Smooth muscle cell (in vitro differentiated cells): ENCODE data around the gene CREBBP. TPM values are rescaled to one million over a fixed set of nuclear protein-coding genes. Genes with fewer than 3 reads are reported as not detected.

Source experiments
- DNase-seq: peaks from one replicate; lab custom pipeline; 2025; ENCODE audit not compliant: unreplicated experiment; lab: John Stamatoyannopoulos, UW
- H2AFZ ChIP-seq: fragments of 200-600 bp; sonication (generic); 2 replicates; pipeline ENCODE4 v1.6.0; 2016; ENCODE audit warnings: antibody characterized with exemption, low read depth, mild to moderate bottlenecking
- H3F3A ChIP-seq: fragments of 200-600 bp; sonication (generic); 2 replicates; pipeline ENCODE4 v1.6.0; 2017; ENCODE audit warnings: antibody characterized with exemption, low read depth
- H3K27ac ChIP-seq: fragments of 200-600 bp; sonication (generic); 2 replicates; pipeline ENCODE4 v1.5.1; 2016; ENCODE audit warnings: low read depth, mild to moderate bottlenecking
- H3K27me3 ChIP-seq: fragments of 200-600 bp; sonication (generic); 2 replicates; pipeline ENCODE4 v1.6.1; 2016; ENCODE audit warnings: low read depth, mild to moderate bottlenecking
- H3K36me3 ChIP-seq: fragments of 200-600 bp; sonication (generic); 2 replicates; pipeline ENCODE4 v1.5.1; 2016; ENCODE audit warnings: low read depth
- H3K4me1 ChIP-seq: fragments of 200-600 bp; sonication (generic); 2 replicates; pipeline ENCODE4 v1.5.1; 2016; ENCODE audit warnings: low read depth
- H3K4me2 ChIP-seq: fragments of 200-600 bp; sonication (generic); 2 replicates; pipeline ENCODE4 v1.6.0; 2016; ENCODE audit warnings: mild to moderate bottlenecking
- H3K4me3 ChIP-seq: fragments of 200-600 bp; sonication (generic); 2 replicates; pipeline ENCODE4 v1.5.1; 2016; ENCODE audit warnings: mild to moderate bottlenecking
- H3K79me2 ChIP-seq: fragments of 200-600 bp; sonication (generic); 2 replicates; pipeline ENCODE4 v1.6.0; 2016; ENCODE audit warnings: low read depth, mild to moderate bottlenecking
- H3K9ac ChIP-seq: fragments of 200-600 bp; sonication (generic); 2 replicates; pipeline ENCODE4 v1.6.0; 2016; ENCODE audit warnings: low read depth
- H3K9me3 ChIP-seq: fragments of 200-600 bp; sonication (generic); replicated peaks from 2 replicates; pipeline ENCODE4 v1.5.1; 2016; ENCODE audit warnings: low read depth
- H4K20me1 ChIP-seq: fragments of 200-600 bp; sonication (generic); 2 replicates; pipeline ENCODE4 v1.6.0; 2016; ENCODE audit warnings: low read depth
- WGBS: methylation state at CpG from one replicate; pipeline ENCODE4 v1.1.7; 2016; ENCODE audit warnings: low lambda C conversion rate; 5-methylcytosine and 5-hydroxymethylcytosine counted together
- polyA plus RNA-seq: library from polyadenylated mRNA; unstranded; fragments of >200 nt; fragmentation: Nextera tagmentation; extraction: Ambion mirVana; gene quantifications from 2 replicates; pipeline ENCODE4 v1.2.1, GENCODE V29; 2016
- total RNA-seq: library from RNA; depleted of rRNA; stranded (reverse); fragments of >200 nt; gene quantifications from 2 replicates; pipeline ENCODE4 v1.2.3, GENCODE V29; 2014
- TF ChIP-seq, protein P1 (sequence below): fragments of 200-600 bp; sonication (generic); IDR thresholded peaks from 2 replicates; pipeline ENCODE4 v1.5.1; 2017; ENCODE audit warnings: borderline replicate concordance, mild to moderate bottlenecking, antibody characterized with exemption; ENCODE audit not compliant: insufficient read depth, poor library complexity, severe bottlenecking

CREBBP gene
- total and polyA plus RNA-seq, 2 experiments from 2014 or later = 14.3 to 19.6 TPM

DNA sequence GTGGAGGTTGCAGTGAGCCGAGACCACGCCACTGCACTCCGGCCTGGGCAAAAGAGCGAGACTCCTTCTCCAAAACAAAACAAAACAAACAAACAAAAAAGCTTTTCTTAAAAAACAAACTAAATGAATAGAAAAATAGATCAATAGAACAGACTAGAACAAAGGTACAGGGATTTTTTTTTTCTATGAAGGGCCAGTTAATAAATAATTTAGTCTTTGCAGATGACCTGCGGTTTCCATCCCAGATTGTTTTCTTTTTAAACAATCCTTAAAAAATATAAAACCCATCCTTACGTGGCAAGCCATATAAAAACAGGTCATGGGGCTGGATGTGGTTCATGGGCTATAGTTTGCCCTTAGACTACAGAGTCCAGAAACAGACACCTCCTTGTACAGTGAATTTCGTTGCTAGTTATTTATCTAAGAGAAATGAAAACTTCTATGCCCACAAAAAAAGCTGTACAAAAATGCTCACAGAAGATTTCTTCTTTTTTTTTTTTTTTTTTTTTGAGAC is 45.4 kb downstream of the CREBBP start:
- no peak overlapping the region for H2AFZ ChIP-seq
- H3K4me1 ChIP-seq = peaks cover 13% of the 10 kb centered on the region
- peaks cover 7% of the 10 kb centered on the region for H3F3A ChIP-seq
- no peak for DNase-seq
- peaks cover 87% of the 10 kb centered on the region for H4K20me1 ChIP-seq
- H3K9ac ChIP-seq = no peak overlapping the region
- H3K9me3 ChIP-seq = peaks cover 10% of the 10 kb centered on the region
- H3K79me2 ChIP-seq = peaks cover 100% of the 10 kb centered on the region
- TF ChIP-seq, protein P1, sequence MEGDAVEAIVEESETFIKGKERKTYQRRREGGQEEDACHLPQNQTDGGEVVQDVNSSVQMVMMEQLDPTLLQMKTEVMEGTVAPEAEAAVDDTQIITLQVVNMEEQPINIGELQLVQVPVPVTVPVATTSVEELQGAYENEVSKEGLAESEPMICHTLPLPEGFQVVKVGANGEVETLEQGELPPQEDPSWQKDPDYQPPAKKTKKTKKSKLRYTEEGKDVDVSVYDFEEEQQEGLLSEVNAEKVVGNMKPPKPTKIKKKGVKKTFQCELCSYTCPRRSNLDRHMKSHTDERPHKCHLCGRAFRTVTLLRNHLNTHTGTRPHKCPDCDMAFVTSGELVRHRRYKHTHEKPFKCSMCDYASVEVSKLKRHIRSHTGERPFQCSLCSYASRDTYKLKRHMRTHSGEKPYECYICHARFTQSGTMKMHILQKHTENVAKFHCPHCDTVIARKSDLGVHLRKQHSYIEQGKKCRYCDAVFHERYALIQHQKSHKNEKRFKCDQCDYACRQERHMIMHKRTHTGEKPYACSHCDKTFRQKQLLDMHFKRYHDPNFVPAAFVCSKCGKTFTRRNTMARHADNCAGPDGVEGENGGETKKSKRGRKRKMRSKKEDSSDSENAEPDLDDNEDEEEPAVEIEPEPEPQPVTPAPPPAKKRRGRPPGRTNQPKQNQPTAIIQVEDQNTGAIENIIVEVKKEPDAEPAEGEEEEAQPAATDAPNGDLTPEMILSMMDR = no peak
- H3K4me3 ChIP-seq = no peak overlapping the region
- H3K36me3 ChIP-seq = peaks cover 6% of the 10 kb centered on the region
- no peak overlapping the region for H3K27ac ChIP-seq
- no peaks in the 10 kb centered on the region for H3K27me3 ChIP-seq
- WGBS = over 99% methylated on average over 7 of the region's 7 CpGs
- no peak overlapping the region for H3K4me2 ChIP-seq

DNA sequence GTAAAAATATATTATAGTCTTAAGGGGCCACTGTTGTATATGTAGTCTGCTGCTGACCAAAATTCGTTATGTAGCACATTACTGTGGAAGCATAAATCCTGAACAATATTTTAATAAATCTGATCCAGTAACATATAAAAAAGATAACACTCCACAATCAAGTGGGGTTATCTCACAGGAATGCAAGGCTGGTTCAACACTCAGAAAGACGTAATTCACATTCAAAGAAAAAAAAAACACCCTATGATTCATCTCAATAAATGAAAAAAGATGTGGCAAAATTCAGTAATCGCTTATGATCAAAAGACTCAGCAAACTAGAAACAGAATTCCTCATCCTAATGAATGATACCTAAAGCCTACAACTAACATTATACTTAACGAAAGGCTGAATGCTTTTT is 47.8 kb downstream of the CREBBP start:
- 97% methylated on average over 4 of the region's 4 CpGs for WGBS
- Histone ChIP-seq H2AFZ (no peak overlapping the region), H3K9ac (no peak overlapping the region), H3K4me3 (no peak overlapping the region), H3K27me3 (no peaks in the 10 kb centered on the region), H3K4me1 (peaks cover 19% of the 10 kb centered on the region), H3K36me3 (peaks cover 6% of the 10 kb centered on the region), H3K79me2 (peaks cover 95% of the 10 kb centered on the region), H3F3A (peaks cover 19% of the 10 kb centered on the region), H3K27ac (no peak overlapping the region), H4K20me1 (peaks cover 87% of the 10 kb centered on the region), H3K9me3 (peaks cover 10% of the 10 kb centered on the region), H3K4me2 (no peak overlapping the region)
- no peak for DNase-seq
- TF ChIP-seq, protein P1 = no peak

DNA sequence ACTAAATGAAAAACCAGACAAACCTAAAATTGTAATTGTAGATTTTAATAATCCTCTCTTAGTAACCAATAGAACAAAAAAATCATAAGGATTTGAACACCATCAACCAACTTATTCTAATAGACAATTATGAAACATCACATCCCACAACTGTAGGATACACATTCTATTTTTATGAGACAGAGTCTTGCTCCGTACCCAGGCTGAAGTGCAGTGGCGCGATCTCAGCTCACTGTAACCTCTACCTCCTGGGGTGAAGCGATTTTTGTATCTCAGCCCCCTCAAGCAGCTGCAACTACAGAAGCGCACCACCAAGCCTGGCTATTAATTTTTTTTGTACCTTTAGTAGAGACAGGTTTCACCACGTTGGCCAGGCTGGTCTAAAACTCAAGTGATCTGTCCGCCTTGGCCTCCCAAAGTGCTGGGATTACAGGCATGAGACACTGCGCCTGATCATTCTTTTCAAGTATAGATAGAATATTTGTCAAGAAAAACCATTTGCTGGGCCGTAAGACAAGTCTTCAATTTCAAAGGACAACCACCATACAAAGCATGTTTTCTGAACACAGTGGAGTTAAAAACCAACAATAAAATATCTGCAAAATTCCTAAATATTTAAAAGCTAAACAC is 49.8 kb downstream of the CREBBP start:
- Histone ChIP-seq H3K4me1 (peaks cover 19% of the 10 kb centered on the region), H3K9ac (no peak overlapping the region), H3K27ac (peak overlapping the region; percentile 81), H3F3A (peaks cover 19% of the 10 kb centered on the region), H3K9me3 (peaks cover 10% of the 10 kb centered on the region), H3K4me2 (peak overlapping the region; percentile 74), H3K4me3 (no peak overlapping the region), H4K20me1 (peaks cover 87% of the 10 kb centered on the region), H2AFZ (no peak overlapping the region), H3K36me3 (peaks cover 6% of the 10 kb centered on the region), H3K27me3 (no peaks in the 10 kb centered on the region), H3K79me2 (peaks cover 95% of the 10 kb centered on the region)
- WGBS = 84% methylated on average over 9 of the region's 9 CpGs
- no peak for DNase-seq
- TF ChIP-seq, protein P1 = no peak
